Measurements from ENCODE around the gene MPRIP. TPM values are rescaled to one million over a fixed set of nuclear protein-coding genes. Genes with fewer than 3 reads are reported as not detected.

Gene MPRIP
- total and polyA plus RNA-seq, 2 experiments from 2014 or later = 91.7 to 202 TPM

DNA sequence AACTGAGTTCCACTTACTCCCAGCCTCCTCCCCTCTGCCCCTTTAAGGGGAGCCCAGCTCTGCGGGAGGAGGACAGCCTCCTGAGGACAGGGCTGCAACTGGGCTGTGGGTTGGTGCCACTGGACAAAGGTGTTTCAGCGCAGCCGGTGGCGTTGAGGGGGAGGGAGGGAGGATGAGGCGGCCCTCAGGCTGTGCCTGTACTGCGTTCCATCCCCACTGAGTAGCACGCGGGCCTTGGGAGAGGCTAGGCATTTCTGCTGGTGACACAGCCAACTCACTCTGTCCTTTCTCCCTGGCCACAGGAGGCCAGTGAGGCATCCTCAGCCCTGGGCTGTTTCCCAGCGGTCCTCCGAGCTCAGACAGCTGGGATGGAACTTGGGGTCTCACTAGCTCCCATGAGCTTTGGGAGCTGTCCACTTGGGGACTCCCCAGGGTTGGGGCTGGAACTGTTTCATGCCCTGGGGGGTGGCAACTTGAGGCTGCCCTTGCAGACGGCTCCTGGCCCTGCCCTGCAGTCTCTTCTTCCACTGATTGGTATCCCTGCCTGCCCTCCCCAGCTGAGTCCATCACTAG is 70.5 kb downstream of the MPRIP start:
- TF ChIP-seq EZH2phosphoT487 (IDR thresholded peaks at IDR 0.05; ENCODE audit: low read depth, severe bottlenecking, unreplicated experiment) (no peak), EZH2 (IDR thresholded peaks at IDR 0.05; ENCODE audit: borderline replicate concordance) (no peak)
- TF ChIP-seq, protein P1, sequence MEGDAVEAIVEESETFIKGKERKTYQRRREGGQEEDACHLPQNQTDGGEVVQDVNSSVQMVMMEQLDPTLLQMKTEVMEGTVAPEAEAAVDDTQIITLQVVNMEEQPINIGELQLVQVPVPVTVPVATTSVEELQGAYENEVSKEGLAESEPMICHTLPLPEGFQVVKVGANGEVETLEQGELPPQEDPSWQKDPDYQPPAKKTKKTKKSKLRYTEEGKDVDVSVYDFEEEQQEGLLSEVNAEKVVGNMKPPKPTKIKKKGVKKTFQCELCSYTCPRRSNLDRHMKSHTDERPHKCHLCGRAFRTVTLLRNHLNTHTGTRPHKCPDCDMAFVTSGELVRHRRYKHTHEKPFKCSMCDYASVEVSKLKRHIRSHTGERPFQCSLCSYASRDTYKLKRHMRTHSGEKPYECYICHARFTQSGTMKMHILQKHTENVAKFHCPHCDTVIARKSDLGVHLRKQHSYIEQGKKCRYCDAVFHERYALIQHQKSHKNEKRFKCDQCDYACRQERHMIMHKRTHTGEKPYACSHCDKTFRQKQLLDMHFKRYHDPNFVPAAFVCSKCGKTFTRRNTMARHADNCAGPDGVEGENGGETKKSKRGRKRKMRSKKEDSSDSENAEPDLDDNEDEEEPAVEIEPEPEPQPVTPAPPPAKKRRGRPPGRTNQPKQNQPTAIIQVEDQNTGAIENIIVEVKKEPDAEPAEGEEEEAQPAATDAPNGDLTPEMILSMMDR (IDR thresholded peaks at IDR 0.05; ENCODE audit: poor library complexity) = no peak
- peaks cover 100% of the 10 kb centered on the region for H3K79me2 ChIP-seq
- H3K4me1 ChIP-seq (ENCODE audit: insufficient read depth) = peaks cover 30% of the 10 kb centered on the region
- H3K9me3 ChIP-seq (ENCODE audit: low read depth) = no peaks in the 10 kb centered on the region
- no peak overlapping the region for H3K4me3 ChIP-seq
- H3K27ac ChIP-seq = no peak overlapping the region
- H2AFZ ChIP-seq = no peak overlapping the region
- H3K4me2 ChIP-seq = no peak overlapping the region
- no peaks in the 10 kb centered on the region for H3K36me3 ChIP-seq (replicated peaks; ENCODE audit: insufficient read depth, low read depth)
- no peaks in the 10 kb centered on the region for H3K27me3 ChIP-seq
- DNase-seq (ENCODE audit: low spot score) = no peak
- H4K20me1 ChIP-seq (ENCODE audit: insufficient read depth, poor library complexity, severe bottlenecking) = peaks cover 61% of the 10 kb centered on the region
- 92% methylated on average over 11 of the region's 11 CpGs for WGBS (ENCODE audit: low lambda C conversion rate, missing lambda C conversion rate)
- no peaks in the 10 kb centered on the region for H3K9me2 ChIP-seq (replicated peaks; ENCODE audit: insufficient read depth)

DNA sequence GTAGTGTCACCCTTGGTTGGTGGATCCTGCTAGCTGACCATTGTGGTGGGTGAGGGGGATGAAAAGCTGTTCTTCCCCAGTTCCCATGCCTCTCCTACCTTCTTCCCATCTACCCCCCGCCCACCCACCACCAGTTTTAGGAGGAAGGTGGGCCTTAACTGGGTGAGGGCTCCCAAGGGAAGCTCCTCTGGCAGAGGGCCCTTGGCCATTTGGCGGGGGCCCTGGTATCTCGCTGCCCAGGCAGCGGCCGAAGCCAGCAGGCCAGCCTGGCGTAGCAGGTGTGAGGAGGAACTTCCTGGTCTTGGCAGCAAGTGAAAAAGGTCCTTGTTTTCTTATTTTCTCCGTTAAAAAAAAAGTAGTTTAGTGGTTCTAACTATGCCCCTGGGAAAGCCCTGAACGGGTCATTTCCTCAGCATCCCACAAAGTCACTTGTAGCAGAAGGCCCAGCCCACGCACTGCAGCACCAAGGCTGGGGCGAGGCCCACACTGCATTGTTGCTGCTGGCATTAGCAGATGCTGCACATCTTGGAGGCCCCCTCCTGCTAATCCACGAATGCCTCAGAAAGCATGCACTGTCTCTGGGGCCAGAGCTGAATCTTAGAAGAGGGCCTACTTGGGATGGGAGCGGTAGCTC is 72.5 kb downstream of the MPRIP start:
- H3K27me3 ChIP-seq = no peaks in the 10 kb centered on the region
- no peaks in the 10 kb centered on the region for H3K36me3 ChIP-seq (replicated peaks; ENCODE audit: insufficient read depth, low read depth)
- WGBS (ENCODE audit: low lambda C conversion rate, missing lambda C conversion rate) = 90% methylated on average over 12 of the region's 12 CpGs
- H2AFZ ChIP-seq = no peak overlapping the region
- TF ChIP-seq, protein P1 (IDR thresholded peaks at IDR 0.05; ENCODE audit: poor library complexity) = no peak
- TF ChIP-seq EZH2 (IDR thresholded peaks at IDR 0.05; ENCODE audit: borderline replicate concordance) (no peak), EZH2phosphoT487 (IDR thresholded peaks at IDR 0.05; ENCODE audit: low read depth, severe bottlenecking, unreplicated experiment) (no peak)
- peaks cover 100% of the 10 kb centered on the region for H3K79me2 ChIP-seq
- peaks cover 61% of the 10 kb centered on the region for H4K20me1 ChIP-seq (ENCODE audit: insufficient read depth, poor library complexity, severe bottlenecking)
- H3K4me3 ChIP-seq = no peak overlapping the region
- no peaks in the 10 kb centered on the region for H3K9me2 ChIP-seq (replicated peaks; ENCODE audit: insufficient read depth)
- H3K4me2 ChIP-seq = no peak overlapping the region
- no peak overlapping the region for H3K27ac ChIP-seq
- H3K4me1 ChIP-seq (ENCODE audit: insufficient read depth) = peaks cover 22% of the 10 kb centered on the region
- H3K9me3 ChIP-seq (ENCODE audit: low read depth) = no peaks in the 10 kb centered on the region
- DNase-seq (ENCODE audit: low spot score) = no peak

DNA sequence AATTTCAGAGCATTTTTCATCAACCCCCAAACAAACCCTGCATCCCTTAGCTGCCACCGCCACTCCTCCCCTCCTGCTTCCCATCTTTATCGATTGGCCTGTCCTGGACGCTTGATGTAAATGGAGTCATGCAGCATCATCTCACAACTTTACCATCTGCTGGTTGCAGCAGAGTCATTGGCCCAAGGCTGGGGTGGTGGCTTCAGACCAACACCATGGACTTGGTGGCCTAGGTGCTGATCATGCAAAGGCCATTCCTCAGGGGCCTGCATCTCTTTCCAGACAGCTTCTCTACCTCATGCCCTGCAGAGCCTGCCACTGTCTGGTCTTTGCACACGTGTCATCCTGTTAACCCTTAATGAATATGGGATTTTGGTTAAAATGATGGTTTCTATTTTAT is 73.4 kb downstream of the MPRIP start:
- 95% methylated on average over 4 of the region's 4 CpGs for WGBS (ENCODE audit: low lambda C conversion rate, missing lambda C conversion rate)
- Histone ChIP-seq H2AFZ (no peak overlapping the region), H3K9me2 (replicated peaks; ENCODE audit: insufficient read depth) (no peaks in the 10 kb centered on the region), H3K36me3 (replicated peaks; ENCODE audit: insufficient read depth, low read depth) (no peaks in the 10 kb centered on the region), H3K9me3 (ENCODE audit: low read depth) (no peaks in the 10 kb centered on the region), H3K4me3 (no peak overlapping the region), H4K20me1 (ENCODE audit: insufficient read depth, poor library complexity, severe bottlenecking) (peaks cover 66% of the 10 kb centered on the region), H3K4me1 (ENCODE audit: insufficient read depth) (peaks cover 13% of the 10 kb centered on the region), H3K79me2 (peaks cover 100% of the 10 kb centered on the region), H3K27me3 (no peaks in the 10 kb centered on the region), H3K27ac (no peak overlapping the region), H3K4me2 (no peak overlapping the region)
- no peak for DNase-seq (ENCODE audit: low spot score)
- TF ChIP-seq, protein P1 (IDR thresholded peaks at IDR 0.05; ENCODE audit: poor library complexity) = no peak
- TF ChIP-seq EZH2phosphoT487 (IDR thresholded peaks at IDR 0.05; ENCODE audit: low read depth, severe bottlenecking, unreplicated experiment) = no peak
- TF ChIP-seq EZH2 (IDR thresholded peaks at IDR 0.05; ENCODE audit: borderline replicate concordance) = no peak
